Measurements from ENCODE around the gene CEPT1. TPM values are rescaled to one million over a fixed set of nuclear protein-coding genes. Genes with fewer than 3 reads are reported as not detected.
A peak's percentile ranks its signal among the peaks of the same experiment; 100 is the strongest.

CEPT1 gene
- total and polyA plus RNA-seq, 9 of the 15 experiments (the other 6 are each of a cell fraction or from before 2014, with no cell fraction given): 24.4 to 72.6 (median 42.4) TPM

GRCh38 chr1:111139324-111139955 lies 583 bp upstream of the CEPT1 start (continued):
- TF ChIP-seq ARID4B (CRISPR knock-in tag; IDR thresholded peaks at IDR 0.05) (peak; percentile 50; the same call in 1 of the 2 replicates), ZNF165 (CRISPR knock-in tag; IDR thresholded peaks at IDR 0.05; ENCODE audit: borderline replicate concordance) (no peak), ZKSCAN3 (CRISPR knock-in tag; IDR thresholded peaks at IDR 0.05) (no peak), CBFB (CRISPR knock-in tag; IDR thresholded peaks at IDR 0.05) (no peak), PPARD (CRISPR knock-in tag; IDR thresholded peaks at IDR 0.05) (no peak), ELF4 (CRISPR knock-in tag; IDR thresholded peaks at IDR 0.05) (0 out of 2 replicates have a peak, but pooled peaks have one; percentile 45), SMAD2 (IDR thresholded peaks at IDR 0.05; ENCODE audit: low read depth, low read length) (no peak), ZBTB17 (CRISPR knock-in tag; IDR thresholded peaks at IDR 0.05) (no peak), ASH1L (IDR thresholded peaks at IDR 0.05; ENCODE audit: borderline replicate concordance, low read depth, partially characterized antibody) (no peak), ZC3H11A (IDR thresholded peaks at IDR 0.05; ENCODE audit: low read depth, low read length) (no peak)

Measured in K562 (cell line).